ENCODE measurements around the gene PRDX5.

The PRDX5 gene

DNA sequence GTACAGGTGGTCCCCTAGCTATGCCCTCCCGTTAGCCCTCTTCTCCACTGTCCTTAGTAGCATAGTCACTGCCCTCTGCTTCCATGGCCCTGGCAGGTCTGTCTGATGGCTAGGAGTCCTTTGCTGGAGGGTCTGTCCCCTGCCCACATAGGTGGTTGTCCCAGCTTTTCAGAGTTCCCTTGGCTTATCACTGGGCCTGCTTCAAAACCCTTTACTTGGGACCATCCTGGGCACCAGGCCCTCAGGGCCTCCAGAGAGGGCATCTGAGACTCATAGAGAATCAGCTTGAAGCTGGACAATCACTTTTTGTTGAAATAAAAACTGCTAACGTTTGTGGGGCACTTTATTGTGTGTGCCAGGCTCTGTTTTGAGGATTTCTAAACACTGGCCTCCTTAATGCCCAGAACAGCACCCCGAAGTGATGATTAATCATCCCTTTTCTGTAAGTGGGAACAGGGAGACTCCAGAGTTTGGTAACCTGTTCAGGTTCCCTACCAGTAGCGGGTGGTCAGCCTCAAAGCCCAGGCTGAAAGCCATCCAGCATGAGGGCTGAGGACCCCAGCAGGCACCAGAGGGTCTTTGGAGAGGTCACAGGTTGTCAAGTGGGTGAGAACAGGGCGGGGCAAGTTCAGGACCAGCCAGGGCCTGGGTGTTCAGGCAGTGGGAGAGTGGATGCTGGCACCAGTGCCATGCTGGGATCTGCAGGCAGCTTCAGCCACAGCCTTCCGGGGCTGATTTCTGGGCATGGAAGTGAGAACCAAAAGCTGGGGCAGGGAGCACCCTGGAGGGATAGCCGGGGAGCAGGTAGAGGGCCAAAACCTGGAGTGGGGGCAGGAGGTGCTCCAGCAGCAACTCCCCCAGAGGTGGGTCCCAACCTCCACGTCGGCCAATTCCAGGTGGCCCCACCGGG lies 27.3 kb upstream of the PRDX5 start:
- no peak for DNase-seq (ENCODE audit: low read depth)
- TF ChIP-seq, protein P1, sequence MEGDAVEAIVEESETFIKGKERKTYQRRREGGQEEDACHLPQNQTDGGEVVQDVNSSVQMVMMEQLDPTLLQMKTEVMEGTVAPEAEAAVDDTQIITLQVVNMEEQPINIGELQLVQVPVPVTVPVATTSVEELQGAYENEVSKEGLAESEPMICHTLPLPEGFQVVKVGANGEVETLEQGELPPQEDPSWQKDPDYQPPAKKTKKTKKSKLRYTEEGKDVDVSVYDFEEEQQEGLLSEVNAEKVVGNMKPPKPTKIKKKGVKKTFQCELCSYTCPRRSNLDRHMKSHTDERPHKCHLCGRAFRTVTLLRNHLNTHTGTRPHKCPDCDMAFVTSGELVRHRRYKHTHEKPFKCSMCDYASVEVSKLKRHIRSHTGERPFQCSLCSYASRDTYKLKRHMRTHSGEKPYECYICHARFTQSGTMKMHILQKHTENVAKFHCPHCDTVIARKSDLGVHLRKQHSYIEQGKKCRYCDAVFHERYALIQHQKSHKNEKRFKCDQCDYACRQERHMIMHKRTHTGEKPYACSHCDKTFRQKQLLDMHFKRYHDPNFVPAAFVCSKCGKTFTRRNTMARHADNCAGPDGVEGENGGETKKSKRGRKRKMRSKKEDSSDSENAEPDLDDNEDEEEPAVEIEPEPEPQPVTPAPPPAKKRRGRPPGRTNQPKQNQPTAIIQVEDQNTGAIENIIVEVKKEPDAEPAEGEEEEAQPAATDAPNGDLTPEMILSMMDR (conservative IDR thresholded peaks at IDR 0.05; ENCODE audit: control insufficient read depth, insufficient read depth, low read depth, low read length), result no peak

DNA sequence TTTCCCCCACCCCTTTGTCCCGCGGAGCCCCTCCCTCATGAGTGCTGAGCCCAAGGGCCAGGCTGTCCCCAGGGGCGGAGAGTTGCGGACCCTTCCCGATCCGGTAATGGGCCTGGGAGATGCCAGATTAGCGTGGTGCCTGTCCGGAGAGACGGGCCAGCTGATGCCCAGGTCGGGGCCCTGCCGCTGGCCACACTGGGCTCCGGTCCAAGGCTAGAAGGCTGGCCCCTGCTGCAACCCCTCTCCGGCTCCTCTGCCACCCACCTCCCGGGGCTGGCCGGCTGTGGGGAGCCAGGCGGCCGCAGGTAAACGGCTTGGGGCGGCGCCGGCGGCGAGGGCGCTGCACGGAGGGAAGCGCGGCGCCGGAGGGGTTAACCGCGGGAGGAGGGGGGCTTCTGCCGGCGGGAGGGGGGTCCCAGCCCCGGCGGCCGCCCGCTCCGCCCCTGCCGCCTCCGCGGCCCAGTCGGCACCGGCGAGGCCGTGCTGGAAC lies 26.6 kb upstream of the PRDX5 start, which contains the start of gene KCNK4:
KCNK4 (plus strand) TSS at position 41 of the 490 bp plus-strand sequence. CDS start 1,717 bp downstream, outside the sequence.
- H3K4me3 ChIP-seq (ENCODE audit: control insufficient read depth, low read depth, low read length), result no peak within 1 kb of the TSS
- DNase-seq (ENCODE audit: low read depth), result no peak

More for the DNA sequence above, 27.3 kb upstream of the PRDX5 start:
- no peak overlapping the region for H3K4me3 ChIP-seq (ENCODE audit: control insufficient read depth, low read depth, low read length)

DNA sequence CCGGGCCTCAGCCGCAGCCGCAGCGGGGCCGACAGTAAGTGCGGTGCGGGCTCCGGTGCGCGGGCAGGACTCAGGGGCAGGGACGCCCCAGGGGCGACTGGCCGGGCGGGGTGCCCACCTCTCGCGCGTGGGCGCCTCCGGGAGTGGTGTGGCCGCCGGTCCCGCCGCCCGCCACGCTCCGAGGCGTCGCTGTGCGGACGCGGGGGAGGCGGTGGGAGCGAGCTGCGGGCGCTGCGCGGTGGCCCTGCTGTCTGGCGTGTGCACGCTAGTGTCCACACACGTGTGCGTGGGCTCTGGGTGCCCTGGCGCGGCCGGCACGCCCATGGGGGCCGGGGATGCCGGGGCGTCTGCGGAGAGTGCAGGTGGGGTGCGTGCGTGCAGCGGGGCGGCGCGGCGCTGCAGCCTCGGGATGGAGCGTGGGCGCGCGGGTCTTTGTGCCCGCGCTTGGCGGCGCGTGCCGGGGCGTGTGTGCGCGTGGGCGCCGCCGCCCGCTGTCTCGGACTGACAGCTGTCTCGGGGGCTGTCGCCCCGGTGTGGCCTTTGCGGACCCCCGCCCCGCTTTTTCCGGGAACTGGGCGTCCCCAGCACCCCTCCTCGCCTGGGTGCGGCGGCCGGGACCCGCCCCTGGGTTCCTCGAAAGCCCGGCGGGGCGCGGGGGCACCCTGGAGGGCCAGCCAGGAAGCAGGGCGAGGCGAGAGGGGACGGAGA lies 26.0 kb upstream of the PRDX5 start:
- no peak overlapping the region for H3K4me3 ChIP-seq (ENCODE audit: control insufficient read depth, low read depth, low read length)
- no peak for DNase-seq (ENCODE audit: low read depth)
- TF ChIP-seq, protein P1 (conservative IDR thresholded peaks at IDR 0.05; ENCODE audit: control insufficient read depth, insufficient read depth, low read depth, low read length), result no peak

More for the DNA sequence above, 26.6 kb upstream of the PRDX5 start, which contains the start of gene KCNK4:
- TF ChIP-seq, protein P1 (conservative IDR thresholded peaks at IDR 0.05; ENCODE audit: control insufficient read depth, insufficient read depth, low read depth, low read length), result no peak

GRCh38 chr11:64292460-64293254 lies 25.3 kb upstream of the PRDX5 start:
- no peak for DNase-seq (ENCODE audit: low read depth)
- TF ChIP-seq, protein P1 (conservative IDR thresholded peaks at IDR 0.05; ENCODE audit: control insufficient read depth, insufficient read depth, low read depth, low read length), result no peak
- no peak overlapping the region for H3K4me3 ChIP-seq (ENCODE audit: control insufficient read depth, low read depth, low read length)

DNA sequence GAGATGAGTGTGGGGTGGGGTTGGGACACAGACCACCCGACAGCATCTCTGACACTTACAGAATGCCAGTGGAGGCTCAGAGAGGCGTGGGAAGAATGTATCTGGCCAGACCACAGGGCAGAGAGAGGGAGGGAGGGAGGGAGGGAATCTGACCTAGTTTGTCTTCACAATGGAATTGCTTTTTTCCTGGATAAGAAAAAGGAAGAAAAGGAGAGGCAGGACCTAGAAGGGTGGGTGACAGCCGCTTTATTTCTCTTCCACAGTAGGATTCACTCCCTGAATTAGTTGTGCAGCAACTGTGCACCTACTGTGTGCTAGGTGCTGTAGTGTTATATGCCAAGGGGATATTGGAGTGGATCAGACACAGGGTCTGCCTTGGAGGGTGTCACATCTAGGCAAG lies 23.1 kb upstream of the PRDX5 start:
- TF ChIP-seq, protein P1 (conservative IDR thresholded peaks at IDR 0.05; ENCODE audit: control insufficient read depth, insufficient read depth, low read depth, low read length), result no peak
- H3K4me3 ChIP-seq (ENCODE audit: control insufficient read depth, low read depth, low read length), result no peak overlapping the region
- no peak for DNase-seq (ENCODE audit: low read depth)

GRCh38 chr11:64295760-64296159 lies 22.2 kb upstream of the PRDX5 start:
- H3K4me3 ChIP-seq (ENCODE audit: control insufficient read depth, low read depth, low read length), result no peak overlapping the region
- DNase-seq (ENCODE audit: low read depth), result no peak
- TF ChIP-seq, protein P1 (conservative IDR thresholded peaks at IDR 0.05; ENCODE audit: control insufficient read depth, insufficient read depth, low read depth, low read length), result no peak
